Measurements from ENCODE around the gene IL12RB2.
"Not testable (repeated sequence)": the region's sequence is repeated elsewhere in the genome, so short reads cannot be mapped to it uniquely, and the experiment has no call there.

Gene IL12RB2

DNA sequence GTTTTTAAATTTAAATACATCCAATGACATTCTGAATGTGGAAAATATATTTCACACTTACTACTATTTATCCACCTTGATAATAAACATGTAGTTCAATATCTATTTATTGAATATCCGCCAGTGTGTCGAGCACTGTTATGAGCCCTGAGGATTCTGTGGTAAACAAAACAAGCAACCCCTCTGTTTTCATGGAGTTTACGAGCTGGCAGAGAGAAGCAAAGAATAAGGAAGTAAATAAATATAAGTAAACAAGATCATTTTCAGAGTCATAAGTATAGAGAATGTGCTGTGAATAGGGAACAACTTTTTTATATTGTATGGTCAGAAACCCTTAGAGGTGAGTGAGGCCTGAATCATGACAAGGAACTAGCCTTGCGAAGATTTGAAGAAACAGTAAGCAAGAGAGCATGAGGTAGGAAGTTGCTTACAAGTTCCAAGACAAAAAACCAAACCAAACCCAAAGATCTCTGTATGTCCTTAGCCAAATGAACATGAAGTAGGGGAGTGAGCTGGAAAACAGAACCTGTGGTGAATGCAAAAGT lies 128.9 kb downstream of the IL12RB2 start:
- H3K4me3 ChIP-seq (ENCODE audit: insufficient read depth, low read depth, low read length) = no peak overlapping the region
- no peaks in the 10 kb centered on the region for H3K27me3 ChIP-seq (ENCODE audit: control insufficient read depth, insufficient read depth, low read length, poor library complexity, severe bottlenecking)
- no peaks in the 10 kb centered on the region for H3K9me3 ChIP-seq (ENCODE audit: control insufficient read depth, low read length)
- H3K4me1 ChIP-seq (ENCODE audit: control insufficient read depth, insufficient read depth, low read length) = no peaks in the 10 kb centered on the region
- 95 to 97% methylated on average over 4 of the region's 4 CpGs for WGBS, 2 experiments
- H3K36me3 ChIP-seq (ENCODE audit: control insufficient read depth, insufficient read depth, low read length) = no peaks in the 10 kb centered on the region
- H3K27ac ChIP-seq (ENCODE audit: insufficient read depth, low read depth, low read length, poor library complexity, severe bottlenecking) = no peak overlapping the region

DNA sequence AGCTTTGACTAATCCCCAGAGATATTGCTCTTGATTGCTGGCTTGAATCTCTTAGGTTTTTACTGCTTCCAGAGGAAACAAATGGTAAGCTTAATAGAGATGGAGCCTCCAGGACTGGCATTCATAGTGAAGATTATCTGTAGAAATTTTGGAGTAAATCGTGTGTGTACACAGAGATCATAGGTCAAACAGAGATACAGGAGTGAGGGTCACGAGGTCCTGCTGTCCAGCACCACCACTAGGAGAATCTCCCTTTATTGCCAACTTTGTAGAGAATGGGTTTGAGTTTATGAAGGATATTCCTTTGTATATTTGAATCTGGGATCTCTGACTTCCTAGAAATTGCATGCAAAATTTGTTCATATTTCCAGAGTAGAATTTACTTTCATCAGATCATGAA lies 130.3 kb downstream of the IL12RB2 start:
- Histone ChIP-seq H3K27me3 (ENCODE audit: control insufficient read depth, insufficient read depth, low read length, poor library complexity, severe bottlenecking) (no peaks in the 10 kb centered on the region), H3K27ac (ENCODE audit: insufficient read depth, low read depth, low read length, poor library complexity, severe bottlenecking) (no peak overlapping the region), H3K4me1 (ENCODE audit: control insufficient read depth, insufficient read depth, low read length) (no peaks in the 10 kb centered on the region), H3K36me3 (ENCODE audit: control insufficient read depth, insufficient read depth, low read length) (no peaks in the 10 kb centered on the region), H3K9me3 (ENCODE audit: control insufficient read depth, low read length) (no peaks in the 10 kb centered on the region), H3K4me3 (ENCODE audit: insufficient read depth, low read depth, low read length) (no peak overlapping the region)
- 86 to 94% methylated on average over 2 of the region's 2 CpGs for WGBS, 2 experiments

DNA sequence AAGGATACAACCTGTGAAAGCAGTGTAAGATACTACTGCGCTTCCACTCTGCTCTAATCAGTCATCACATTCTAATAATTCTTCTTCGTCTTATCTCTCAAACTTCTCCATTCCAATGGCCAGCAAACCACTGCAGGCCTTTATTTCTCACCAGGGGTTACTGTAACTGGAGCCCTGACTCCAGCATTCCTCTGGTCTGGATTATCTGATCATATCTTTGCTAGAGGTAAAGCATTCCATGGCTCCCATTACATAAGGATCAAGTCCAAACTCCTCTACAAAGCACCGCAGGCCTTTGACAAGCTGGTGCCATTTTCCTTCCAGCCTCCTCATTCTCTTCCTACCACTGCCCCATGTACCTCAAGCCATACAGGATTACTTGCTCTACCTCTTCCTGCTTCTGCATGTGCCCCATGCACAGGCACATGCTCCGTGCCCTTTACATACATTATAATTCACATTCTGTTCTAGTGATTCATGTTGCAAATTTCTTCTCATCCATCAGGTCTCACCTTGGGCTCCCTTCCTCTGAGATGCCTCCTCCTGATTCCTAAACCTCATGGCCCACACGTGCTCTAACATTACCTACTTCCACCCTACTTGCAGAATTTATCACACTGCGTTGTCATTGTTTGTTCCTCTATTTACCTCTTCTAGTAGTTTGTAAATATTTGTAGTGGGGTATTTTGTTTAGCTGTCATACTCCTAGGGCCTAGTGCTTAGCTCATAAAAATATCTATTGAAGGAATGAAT lies 131.8 kb downstream of the IL12RB2 start:
- WGBS, 2 experiments = 92 to 94% methylated on average over 5 to 6 of the region's 6 CpGs

GRCh38 chr1:67440339-67440738 lies 132.7 kb downstream of the IL12RB2 start:
- no peaks in the 10 kb centered on the region for H3K27me3 ChIP-seq (ENCODE audit: control insufficient read depth, insufficient read depth, low read length, poor library complexity, severe bottlenecking)
- no peaks in the 10 kb centered on the region for H3K9me3 ChIP-seq (ENCODE audit: control insufficient read depth, low read length)
- 97 to 98% methylated on average over 2 to 3 of the region's 3 CpGs for WGBS, 2 experiments
- no peak overlapping the region for H3K4me3 ChIP-seq (ENCODE audit: insufficient read depth, low read depth, low read length)
- H3K27ac ChIP-seq (ENCODE audit: insufficient read depth, low read depth, low read length, poor library complexity, severe bottlenecking) = no peak overlapping the region
- H3K36me3 ChIP-seq (ENCODE audit: control insufficient read depth, insufficient read depth, low read length) = no peaks in the 10 kb centered on the region
- H3K4me1 ChIP-seq (ENCODE audit: control insufficient read depth, insufficient read depth, low read length) = no peaks in the 10 kb centered on the region

More for the DNA sequence above, 131.8 kb downstream of the IL12RB2 start:
- Histone ChIP-seq H3K27ac (ENCODE audit: insufficient read depth, low read depth, low read length, poor library complexity, severe bottlenecking) (no peak overlapping the region), H3K36me3 (ENCODE audit: control insufficient read depth, insufficient read depth, low read length) (no peaks in the 10 kb centered on the region), H3K9me3 (ENCODE audit: control insufficient read depth, low read length) (no peaks in the 10 kb centered on the region), H3K4me3 (ENCODE audit: insufficient read depth, low read depth, low read length) (no peak overlapping the region), H3K27me3 (ENCODE audit: control insufficient read depth, insufficient read depth, low read length, poor library complexity, severe bottlenecking) (no peaks in the 10 kb centered on the region), H3K4me1 (ENCODE audit: control insufficient read depth, insufficient read depth, low read length) (no peaks in the 10 kb centered on the region)

- H3K27ac ChIP-seq (ENCODE audit: insufficient read depth, low read depth, low read length, poor library complexity, severe bottlenecking) = no peak overlapping the region
- H3K27me3 ChIP-seq (ENCODE audit: control insufficient read depth, insufficient read depth, low read length, poor library complexity, severe bottlenecking) = no peaks in the 10 kb centered on the region
- no peaks in the 10 kb centered on the region for H3K9me3 ChIP-seq (ENCODE audit: control insufficient read depth, low read length)
- no peaks in the 10 kb centered on the region for H3K36me3 ChIP-seq (ENCODE audit: control insufficient read depth, insufficient read depth, low read length)
- no peaks in the 10 kb centered on the region for H3K4me1 ChIP-seq (ENCODE audit: control insufficient read depth, insufficient read depth, low read length)
- H3K4me3 ChIP-seq (ENCODE audit: insufficient read depth, low read depth, low read length) = no peak overlapping the region
- WGBS, 2 experiments = 57 to 61% methylated on average over 3 of the region's 3 CpGs
These were observed 133.5 kb downstream of the IL12RB2 start for GRCh38 chr1:67441183-67441582.

DNA sequence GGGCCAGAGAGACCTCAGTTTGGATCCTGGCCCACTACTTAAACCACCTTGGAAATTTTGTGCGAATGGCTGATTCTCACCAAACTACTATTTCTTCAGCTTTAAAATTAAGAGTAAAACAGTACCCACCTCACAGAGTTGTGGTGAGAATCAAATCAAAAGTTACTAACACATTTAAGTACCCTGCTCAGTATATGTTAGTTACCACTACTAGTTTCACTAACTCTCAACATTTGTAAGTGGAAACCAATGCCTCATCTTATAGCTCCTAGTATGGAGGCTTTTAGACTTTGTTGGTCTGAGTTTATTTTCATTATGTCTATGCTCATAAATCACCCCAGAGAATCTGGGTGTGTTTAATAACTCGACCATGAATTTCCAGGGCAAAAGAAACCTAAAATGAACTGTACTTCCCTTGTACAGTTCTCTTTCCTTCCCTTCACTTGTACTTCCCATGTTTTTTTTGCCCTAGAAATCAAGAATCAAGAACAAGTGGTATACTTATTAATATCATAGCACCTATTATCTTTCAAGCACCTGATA lies 134.1 kb downstream of the IL12RB2 start:
- H3K9me3 ChIP-seq (ENCODE audit: control insufficient read depth, low read length) = no peaks in the 10 kb centered on the region
- WGBS, 2 experiments = 88 to 94% methylated on average over 2 of the region's 2 CpGs
- no peaks in the 10 kb centered on the region for H3K4me1 ChIP-seq (ENCODE audit: control insufficient read depth, insufficient read depth, low read length)
- H3K36me3 ChIP-seq (ENCODE audit: control insufficient read depth, insufficient read depth, low read length) = no peaks in the 10 kb centered on the region
- H3K27me3 ChIP-seq (ENCODE audit: control insufficient read depth, insufficient read depth, low read length, poor library complexity, severe bottlenecking) = no peaks in the 10 kb centered on the region
- H3K27ac ChIP-seq (ENCODE audit: insufficient read depth, low read depth, low read length, poor library complexity, severe bottlenecking) = no peak overlapping the region
- no peak overlapping the region for H3K4me3 ChIP-seq (ENCODE audit: insufficient read depth, low read depth, low read length)

DNA sequence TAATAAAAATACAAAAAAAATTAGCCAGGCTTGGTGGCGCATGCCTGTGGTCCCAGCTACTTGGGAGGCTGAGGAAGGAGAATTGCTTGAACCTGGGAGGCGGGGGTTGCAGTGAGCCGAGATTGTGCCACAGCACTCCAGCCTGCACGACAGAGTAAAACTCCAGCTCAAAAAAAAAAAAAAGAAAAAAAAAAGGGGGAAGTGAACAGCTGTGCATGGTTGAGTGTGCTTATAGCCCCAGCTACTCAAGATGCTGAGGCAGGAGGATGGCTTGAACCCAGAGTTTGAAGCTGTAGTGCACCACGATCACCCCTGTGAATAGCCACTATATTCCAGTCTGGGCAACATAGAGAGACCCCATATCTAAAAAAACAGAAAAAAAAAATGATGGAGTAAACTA lies 138.3 kb downstream of the IL12RB2 start:
- not testable (repeated sequence) for H3K9me3 ChIP-seq (ENCODE audit: control insufficient read depth, low read length); H3K27ac ChIP-seq (ENCODE audit: insufficient read depth, low read depth, low read length, poor library complexity, severe bottlenecking); H3K36me3 ChIP-seq (ENCODE audit: control insufficient read depth, insufficient read depth, low read length); H3K4me1 ChIP-seq (ENCODE audit: control insufficient read depth, insufficient read depth, low read length); H3K27me3 ChIP-seq (ENCODE audit: control insufficient read depth, insufficient read depth, low read length, poor library complexity, severe bottlenecking); H3K4me3 ChIP-seq (ENCODE audit: insufficient read depth, low read depth, low read length)
- WGBS, 2 experiments = 86 to 98% methylated on average over 4 to 5 of the region's 5 CpGs
